Neural cell (in vitro differentiated cells): Measurements from ENCODE around the gene BRI3.

Source experiments
- SMC3 ChIP-seq: fragments of 450-650 bp; conservative IDR thresholded peaks from 2 replicates; pipeline ENCODE4 v1.6.1; 2014; ENCODE audit warnings: antibody characterized with exemption, mild to moderate bottlenecking, moderate library complexity; ENCODE audit not compliant: poor library complexity
- TF ChIP-seq, protein P1 (sequence below): fragments of 450-650 bp; IDR thresholded peaks from 2 replicates; pipeline ENCODE4 v1.5.1; 2014; ENCODE audit warnings: antibody characterized with exemption, mild to moderate bottlenecking, moderate library complexity; ENCODE audit not compliant: poor library complexity, severe bottlenecking

DNA sequence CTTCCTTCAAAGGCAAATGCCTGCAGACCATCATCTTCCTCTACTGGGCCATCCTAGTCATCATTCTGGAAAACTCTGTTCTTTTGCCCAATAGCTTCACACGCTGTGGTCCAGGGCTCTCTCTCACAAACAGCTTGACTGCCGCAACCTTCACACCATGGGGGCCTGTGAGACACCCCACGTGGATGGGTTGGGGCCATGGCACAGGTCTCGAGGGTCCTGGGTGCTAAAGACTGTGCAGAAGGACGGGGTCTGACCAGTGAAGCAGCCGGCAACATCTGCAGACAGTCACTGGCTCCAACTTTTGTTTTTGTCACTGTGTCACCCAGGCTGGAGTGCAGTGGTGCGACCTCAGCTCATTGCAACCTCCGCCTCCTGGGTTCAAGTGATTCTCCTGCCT lies 28.1 kb downstream of the BRI3 start:
- TF ChIP-seq, protein P1, sequence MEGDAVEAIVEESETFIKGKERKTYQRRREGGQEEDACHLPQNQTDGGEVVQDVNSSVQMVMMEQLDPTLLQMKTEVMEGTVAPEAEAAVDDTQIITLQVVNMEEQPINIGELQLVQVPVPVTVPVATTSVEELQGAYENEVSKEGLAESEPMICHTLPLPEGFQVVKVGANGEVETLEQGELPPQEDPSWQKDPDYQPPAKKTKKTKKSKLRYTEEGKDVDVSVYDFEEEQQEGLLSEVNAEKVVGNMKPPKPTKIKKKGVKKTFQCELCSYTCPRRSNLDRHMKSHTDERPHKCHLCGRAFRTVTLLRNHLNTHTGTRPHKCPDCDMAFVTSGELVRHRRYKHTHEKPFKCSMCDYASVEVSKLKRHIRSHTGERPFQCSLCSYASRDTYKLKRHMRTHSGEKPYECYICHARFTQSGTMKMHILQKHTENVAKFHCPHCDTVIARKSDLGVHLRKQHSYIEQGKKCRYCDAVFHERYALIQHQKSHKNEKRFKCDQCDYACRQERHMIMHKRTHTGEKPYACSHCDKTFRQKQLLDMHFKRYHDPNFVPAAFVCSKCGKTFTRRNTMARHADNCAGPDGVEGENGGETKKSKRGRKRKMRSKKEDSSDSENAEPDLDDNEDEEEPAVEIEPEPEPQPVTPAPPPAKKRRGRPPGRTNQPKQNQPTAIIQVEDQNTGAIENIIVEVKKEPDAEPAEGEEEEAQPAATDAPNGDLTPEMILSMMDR = no peak
- no peak for TF ChIP-seq SMC3
